OCI-LY3 (cell line): ENCODE data around the gene TPRG1.

Experiments used
- H2AFZ ChIP-seq: fragments of 200-600, 300-600 bp; shearing (Covaris generic); 2 replicates; pipeline ENCODE4 v1.6.0; 2014; ENCODE audit warnings: antibody characterized with exemption, low read depth, low read length
- H3K27ac ChIP-seq: fragments of 200-600, 300-600 bp; sonication (generic); 2 replicates; pipeline ENCODE4 v1.5.1; 2014; ENCODE audit warnings: mild to moderate bottlenecking, low read length, moderate library complexity, mixed read lengths
- H3K27me3 ChIP-seq: fragments of 200-600, 300-600 bp; sonication (generic); 2 replicates; pipeline ENCODE4 v1.6.1; 2014; ENCODE audit warnings: low read depth, low read length, mixed read lengths
- H3K36me3 ChIP-seq: fragments of 200-600, 300-600 bp; sonication (generic); replicated peaks from 2 replicates; pipeline ENCODE3; 2014; ENCODE audit warnings: low read depth, low read length, mixed read lengths
- H3K4me1 ChIP-seq: fragments of 300-600, 200-600 bp; sonication (generic); 2 replicates; pipeline ENCODE4 v1.6.1; 2014; ENCODE audit warnings: low read length, mixed read lengths
- H3K4me2 ChIP-seq: fragments of 200-600, 300-600 bp; sonication (generic); 2 replicates; pipeline ENCODE4 v1.6.1; 2014; ENCODE audit warnings: low read length, mixed read lengths
- H3K4me3 ChIP-seq: fragments of 300-600, 200-600 bp; sonication (generic); 2 replicates; pipeline ENCODE4 v1.5.1; 2014; ENCODE audit warnings: antibody characterized with exemption, mild to moderate bottlenecking, low read length, moderate library complexity
- H3K79me2 ChIP-seq: fragments of 300-600, 200-600 bp; shearing (Covaris generic); 2 replicates; pipeline ENCODE4 v1.6.1; 2014; ENCODE audit warnings: mild to moderate bottlenecking, low read length, mixed read lengths
- H3K9ac ChIP-seq: fragments of 300-600, 200-600 bp; shearing (Covaris generic); 2 replicates; pipeline ENCODE4 v1.6.0; 2014; ENCODE audit warnings: mild to moderate bottlenecking, low read length, moderate library complexity
- H3K9me3 ChIP-seq: fragments of 200-600, 300-600 bp; shearing (Covaris generic); 2 replicates; pipeline ENCODE4 v1.6.1; 2014; ENCODE audit warnings: low read length, mixed read lengths; ENCODE audit not compliant: insufficient read depth
- H4K20me1 ChIP-seq: fragments of 200-600, 300-600 bp; sonication (generic); 2 replicates; pipeline ENCODE4 v1.6.1; 2016; ENCODE audit warnings: low read length, mixed read lengths; ENCODE audit not compliant: insufficient read depth
- CTCF ChIP-seq: fragments of 200-600, 300-600 bp; sonication (generic); IDR thresholded peaks from 2 replicates; pipeline ENCODE4 v1.5.1; 2014; ENCODE audit warnings: antibody characterized with exemption, low read length, low read depth
- EZH2phosphoT487 ChIP-seq: fragments of 200-600 bp; shearing (Covaris generic); IDR thresholded peaks from 2 replicates; pipeline ENCODE4 v1.6.1; 2018; ENCODE audit warnings: antibody characterized with exemption, mixed run types, low read depth

TPRG1 gene

DNA sequence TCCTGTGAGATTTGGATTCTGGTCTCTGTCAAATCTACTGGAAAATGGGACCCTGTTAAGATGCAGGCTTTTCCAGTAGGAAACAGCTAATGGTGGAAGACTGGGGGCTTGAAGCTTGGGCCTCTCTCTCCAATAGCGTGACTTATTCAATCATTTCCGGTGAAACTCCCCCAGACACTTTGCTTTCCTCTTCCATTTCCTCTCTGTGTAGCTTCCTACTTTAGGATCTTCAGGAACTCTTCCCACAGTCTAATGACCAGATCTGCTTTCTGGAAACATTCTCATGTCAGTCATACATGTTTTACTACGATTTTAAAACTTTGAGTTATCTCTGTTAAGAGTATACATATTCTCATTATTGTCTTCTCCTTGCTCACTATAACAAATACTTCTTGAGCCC, 28.0 kb upstream of the TPRG1 start:
- H3K79me2 ChIP-seq = no peaks in the 10 kb centered on the region
- H3K27me3 ChIP-seq = no peaks in the 10 kb centered on the region
- H3K4me1 ChIP-seq = peaks cover 38% of the 10 kb centered on the region
- H3K4me3 ChIP-seq = no peak overlapping the region
- no peaks in the 10 kb centered on the region for H4K20me1 ChIP-seq
- TF ChIP-seq EZH2phosphoT487 (no peak), CTCF (no peak)
- H3K27ac ChIP-seq = no peak overlapping the region
- no peaks in the 10 kb centered on the region for H3K9me3 ChIP-seq
- no peaks in the 10 kb centered on the region for H3K36me3 ChIP-seq
- no peak overlapping the region for H3K9ac ChIP-seq
- H3K4me2 ChIP-seq = no peak overlapping the region
- H2AFZ ChIP-seq = no peak overlapping the region

GRCh38 chr3:189144645-189145044, 27.1 kb upstream of the TPRG1 start:
- H3K4me2 ChIP-seq = peak overlapping the region; percentile 67
- no peaks in the 10 kb centered on the region for H3K27me3 ChIP-seq
- no peaks in the 10 kb centered on the region for H3K36me3 ChIP-seq
- H3K9me3 ChIP-seq = no peaks in the 10 kb centered on the region
- 0 out of 2 replicates have a peak overlapping the region, but pooled peaks have one; percentile 4 for H3K9ac ChIP-seq
- peak; percentile 77 for TF ChIP-seq CTCF
- no peak for TF ChIP-seq EZH2phosphoT487
- peaks cover 38% of the 10 kb centered on the region for H3K4me1 ChIP-seq
- H3K79me2 ChIP-seq = no peaks in the 10 kb centered on the region
- peak overlapping the region; percentile 27 for H3K4me3 ChIP-seq
- no peak overlapping the region for H2AFZ ChIP-seq
- H3K27ac ChIP-seq = no peak overlapping the region
- H4K20me1 ChIP-seq = no peaks in the 10 kb centered on the region

- Histone ChIP-seq H3K4me3 (no peak overlapping the region), H2AFZ (no peak overlapping the region), H3K27ac (no peak overlapping the region), H3K4me2 (no peak overlapping the region), H3K27me3 (no peaks in the 10 kb centered on the region), H3K4me1 (peaks cover 28% of the 10 kb centered on the region), H3K79me2 (no peaks in the 10 kb centered on the region), H3K9ac (no peak overlapping the region), H3K9me3 (no peaks in the 10 kb centered on the region), H4K20me1 (no peaks in the 10 kb centered on the region), H3K36me3 (no peaks in the 10 kb centered on the region)
- no peak for TF ChIP-seq EZH2phosphoT487
- no peak for TF ChIP-seq CTCF
Measured at GRCh38 chr3:189146848-189147247, 24.9 kb upstream of the TPRG1 start.

DNA sequence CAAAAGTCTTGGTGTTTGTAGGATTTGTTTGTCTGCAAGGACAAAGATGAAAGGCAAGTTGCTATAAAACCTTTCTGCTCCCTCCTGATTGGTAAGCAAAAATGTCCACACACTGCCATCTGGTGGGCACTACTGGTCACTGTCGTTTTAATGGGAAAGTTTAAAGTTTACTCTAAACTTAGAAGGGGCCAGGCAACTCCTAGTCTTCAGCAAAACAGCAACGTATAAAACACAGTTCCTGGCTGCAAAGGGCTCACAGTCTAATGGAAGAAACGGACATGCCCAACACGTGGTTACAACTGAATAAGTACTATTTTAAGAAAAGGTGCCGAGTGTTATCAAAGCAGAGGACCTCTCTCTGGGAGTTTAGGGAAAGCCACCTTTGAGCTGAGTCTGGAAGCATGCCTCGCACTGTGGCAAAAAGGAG, 23.7 kb upstream of the TPRG1 start:
- Histone ChIP-seq H3K4me1 (peaks cover 27% of the 10 kb centered on the region), H3K36me3 (no peaks in the 10 kb centered on the region), H3K27ac (no peak overlapping the region), H3K9me3 (no peaks in the 10 kb centered on the region), H2AFZ (peak overlapping the region; percentile 36), H3K4me2 (peak overlapping the region; percentile 42), H3K9ac (no peak overlapping the region), H3K79me2 (no peaks in the 10 kb centered on the region), H4K20me1 (no peaks in the 10 kb centered on the region), H3K4me3 (no peak overlapping the region), H3K27me3 (no peaks in the 10 kb centered on the region)
- no peak for TF ChIP-seq EZH2phosphoT487
- peak; percentile 83 for TF ChIP-seq CTCF
